HCT116 (cell line): ENCODE results near the gene TRAPPC12. TPM values are rescaled to one million over a fixed set of nuclear protein-coding genes. Genes with fewer than 3 reads are reported as not detected.

Experiments
- ATAC-seq: fragments of 200-7000 bp; cut with Tn5 transposase; 2 replicates; pipeline ENCODE4 v1.9.1; 2020; ENCODE audit warnings: mild to moderate bottlenecking, moderate library complexity
- BruUV-seq: library from RNA; stranded (reverse); fragments of 400-500 nt; replicated peaks from 2 replicates; lab custom pipeline; 2021; lab: Mats Ljungman, UMichigan
- CTCF ChIA-PET: fragments of 300-600 bp; sonication (Branson Sonifier 250); formaldehyde crosslinking; loops from one replicate; lab custom pipeline; 2021; ENCODE audit warnings: antibody characterized with exemption; lab: Charles Lee
- POLR2A ChIA-PET: fragments of 300-600, 350-600 bp; sonication (Branson Sonifier 250); formaldehyde crosslinking; loops from one replicate; lab custom pipeline; 2021; ENCODE audit warnings: antibody characterized with exemption; lab: Charles Lee
- RAD21 ChIA-PET, 2 experiments: fragments of 300-600 bp; sonication (Branson Sonifier 250); formaldehyde crosslinking; loops; one replicate each; lab custom pipeline; 2023; ENCODE audit warnings: low total read pairs in 2 of 2; ENCODE audit not compliant: uncharacterized antibody in 2 of 2, unreplicated experiment in 2 of 2, low non-redundant PET in 1 of 2; lab: Charles Lee
- DNase-seq: peaks from one replicate; pipeline ENCODE4 v3.0.0-alpha.2; 2010; ENCODE audit warnings: low read depth, low spot score
- H2AFZ ChIP-seq: fragments of 200-600 bp; shearing (Covaris generic), sonication (generic); 2 replicates; pipeline ENCODE4 v1.6.1; 2017; ENCODE audit warnings: low read depth, mixed run types, mixed read lengths, antibody characterized with exemption, low read length; ENCODE audit not compliant: poor library complexity, severe bottlenecking
- H3K27ac ChIP-seq: 2 replicates; pipeline ENCODE4 v1.5.1; 2012; ENCODE audit warnings: low read depth, low read length
- H3K27me3 ChIP-seq: fragments of 200-600 bp; sonication (generic); 2 replicates; pipeline ENCODE4 v1.6.1; 2016; ENCODE audit warnings: mixed run types, low read length, mixed read lengths; ENCODE audit not compliant: insufficient read depth
- H3K36me3 ChIP-seq, 2 experiments: fragments of 200-500 bp in 1 of 2; fragments of 200-600 bp in 1 of 2; sonication (Bioruptor generic) in 1 of 2; sonication (generic) in 1 of 2; 2 replicates each; pipeline versions ENCODE4 v1.5.1 to v1.6.1; 2014 to 2016; ENCODE audit warnings: low read length in 2 of 2, inconsistent platforms in 1 of 2, mixed read lengths in 1 of 2, mixed run types in 1 of 2; ENCODE audit not compliant: insufficient read depth in 2 of 2, control insufficient read depth in 1 of 2
- H3K4me1 ChIP-seq, 2 experiments: fragments of 200-600 bp in 1 of 2; sonication (generic) in 1 of 2; 2 replicates each; pipeline versions ENCODE4 v1.5.1 to v1.6.1; 2012 to 2017; ENCODE audit warnings: low read length in 2 of 2, inconsistent platforms in 1 of 2, mild to moderate bottlenecking in 1 of 2, mixed read lengths in 1 of 2, mixed run types in 1 of 2, moderate library complexity in 1 of 2; ENCODE audit not compliant: insufficient read depth in 2 of 2, control insufficient read depth in 1 of 2
- H3K4me2 ChIP-seq: fragments of 200-600 bp; sonication (generic); 2 replicates; pipeline ENCODE4 v1.6.1; 2017; ENCODE audit warnings: mixed run types, low read length, mixed read lengths
- H3K4me3 ChIP-seq, 2 experiments: fragments of 200-600 bp in 1 of 2; sonication (generic) in 1 of 2; replicated peaks in 1 of 2; 2 replicates each; pipeline ENCODE4 v1.5.1; 2011 to 2016; ENCODE audit warnings: low read length in 2 of 2, control low read depth in 1 of 2, low read depth in 1 of 2, mild to moderate bottlenecking in 1 of 2, mixed read lengths in 1 of 2, mixed run types in 1 of 2
- H3K79me2 ChIP-seq: fragments of 200-600 bp; sonication (generic); 2 replicates; pipeline ENCODE4 v1.6.1; 2017; ENCODE audit warnings: mild to moderate bottlenecking, mixed run types, low read length, moderate library complexity, mixed read lengths; ENCODE audit not compliant: insufficient read depth
- H3K9ac ChIP-seq: fragments of 200-600 bp; sonication (generic); 2 replicates; pipeline ENCODE4 v1.6.1; 2016; ENCODE audit warnings: low read length, mixed read lengths
- H3K9me2 ChIP-seq: fragments of 200-600 bp; sonication (generic), shearing (Covaris generic); 2 replicates; pipeline ENCODE4 v1.6.1; 2017; ENCODE audit warnings: mixed run types, mild to moderate bottlenecking, moderate library complexity; ENCODE audit not compliant: insufficient read depth
- H3K9me3 ChIP-seq, 2 experiments: fragments of 200-500 bp in 1 of 2; fragments of 200-600 bp in 1 of 2; sonication (Bioruptor generic) in 1 of 2; sonication (generic) in 1 of 2; 2 replicates each; pipeline ENCODE4 v1.6.1; 2014 to 2017; ENCODE audit warnings: low read length in 2 of 2, mixed read lengths in 2 of 2, inconsistent platforms in 1 of 2, low read depth in 1 of 2, mild to moderate bottlenecking in 1 of 2, mixed run types in 1 of 2, moderate library complexity in 1 of 2; ENCODE audit not compliant: control insufficient read depth in 1 of 2, insufficient read depth in 1 of 2
- H4K20me1 ChIP-seq: fragments of 200-600 bp; sonication (generic), shearing (Covaris generic); 2 replicates; pipeline ENCODE4 v1.6.1; 2017; ENCODE audit warnings: mixed run types, mild to moderate bottlenecking, moderate library complexity; ENCODE audit not compliant: insufficient read depth
- CEBPB ChIP-seq: IDR thresholded peaks from 2 replicates; pipeline ENCODE4 v1.6.1; 2012; ENCODE audit warnings: low read depth
- CTCF ChIP-seq, 3 experiments: fragments of 200-600 bp in 1 of 3; sonication (generic) in 1 of 3; IDR thresholded peaks in 2 of 3; conservative IDR thresholded peaks in 1 of 3; 2 replicates each; pipeline ENCODE4 v1.5.1; 2012 to 2017; ENCODE audit warnings: low read depth in 2 of 3, low read length in 2 of 3, antibody characterized with exemption in 1 of 3, borderline replicate concordance in 1 of 3, control low read depth in 1 of 3, mild to moderate bottlenecking in 1 of 3, mixed read lengths in 1 of 3, mixed run types in 1 of 3, moderate library complexity in 1 of 3; ENCODE audit not compliant: insufficient read depth in 1 of 3
- EZH2 ChIP-seq: fragments of 200-600 bp; sonication (generic); IDR thresholded peaks from 2 replicates; pipeline ENCODE4 v1.6.1; 2017; ENCODE audit warnings: antibody characterized with exemption, mixed run types
- EZH2phosphoT487 ChIP-seq: fragments of 200-600 bp; IDR thresholded peaks from 2 replicates; pipeline ENCODE4 v1.6.1; 2018; ENCODE audit warnings: antibody characterized with exemption, borderline replicate concordance
- FOSL1 ChIP-seq: IDR thresholded peaks from 2 replicates; pipeline ENCODE4 v1.6.1; 2012; ENCODE audit warnings: low read depth
- MAX ChIP-seq: IDR thresholded peaks from 2 replicates; pipeline ENCODE4 v1.6.1; 2012
- POLR2AphosphoS5 ChIP-seq: IDR thresholded peaks from 2 replicates; pipeline ENCODE4 v1.6.1; 2011; ENCODE audit warnings: mild to moderate bottlenecking, low read depth, low read length, moderate library complexity
- RAD21 ChIP-seq: IDR thresholded peaks from 2 replicates; pipeline ENCODE4 v1.6.1; 2012; ENCODE audit warnings: low read depth, mild to moderate bottlenecking
- SIN3A ChIP-seq: IDR thresholded peaks from 2 replicates; pipeline ENCODE4 v1.6.1; 2012; ENCODE audit warnings: low read depth
- SP1 ChIP-seq: IDR thresholded peaks from 2 replicates; pipeline ENCODE4 v1.6.1; 2012; ENCODE audit warnings: low read depth
- SRF ChIP-seq: IDR thresholded peaks from 2 replicates; pipeline ENCODE4 v1.6.1; 2012; ENCODE audit warnings: low read depth
- YY1 ChIP-seq: IDR thresholded peaks from 2 replicates; pipeline ENCODE4 v1.6.1; 2011; ENCODE audit warnings: low read length, low read depth, moderate library complexity, mild to moderate bottlenecking; ENCODE audit not compliant: insufficient replicate concordance; ENCODE audit errors: extremely low read depth
- ZNF274 ChIP-seq: fragments of 200-500 bp; sonication (Bioruptor generic); IDR thresholded peaks from 2 replicates; pipeline ENCODE4 v1.6.1; 2014; ENCODE audit warnings: mild to moderate bottlenecking, low read depth, low read length, inconsistent platforms
- intact Hi-C: fragments of 100-400 bp; cut with micrococcal nuclease; formaldehyde crosslinking; loops from 2 replicates; pipeline ENCODE4 v1.10.0; 2022
- total RNA-seq: library from RNA; stranded (reverse); gene quantifications from one replicate; pipeline ENCODE4 v1.2.1, GENCODE V29; 2021; ENCODE audit not compliant: unreplicated experiment
- TF ChIP-seq, protein P1 (sequence below): IDR thresholded peaks from 2 replicates; pipeline ENCODE4 v1.6.1; 2012

Gene TRAPPC12
- total RNA-seq, 1 experiment from 2014 or later, result 47.4 TPM

DNA sequence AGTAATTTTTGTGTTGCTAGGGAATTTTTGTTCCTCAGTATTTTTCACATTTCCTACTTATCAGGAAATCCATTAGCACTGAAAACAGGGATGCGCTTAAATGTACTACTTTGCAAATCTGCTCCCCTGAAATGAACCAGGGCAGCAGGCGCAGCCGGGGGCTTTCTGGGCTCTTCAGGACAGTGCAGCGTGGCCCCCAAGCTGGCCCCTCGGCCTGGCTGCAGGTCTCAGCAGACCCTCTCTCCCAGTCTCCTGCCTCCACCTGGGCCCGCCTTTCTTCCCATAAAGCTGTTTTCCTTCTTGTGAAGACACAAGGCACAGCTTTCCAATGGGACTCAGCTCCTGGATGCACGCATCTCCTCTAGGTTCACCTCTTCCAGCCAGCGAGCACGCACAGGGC is 37.2 kb upstream of the TRAPPC12 start:
- Histone ChIP-seq H3K9me3 (no peaks in the 10 kb centered on the region), H2AFZ (no peak overlapping the region), H3K4me3 (no peak overlapping the region), H3K9me2 (no peaks in the 10 kb centered on the region), H3K4me2 (no peak overlapping the region), H3K27ac (no peak overlapping the region), H3K4me1 (no peaks in the 10 kb centered on the region), H3K9ac (no peak overlapping the region), H3K27me3 (no peaks in the 10 kb centered on the region), H3K36me3 (peaks cover 0 to 2% of the 10 kb centered on the region in 2 experiments; a peak in 1 of 4 replicates), H4K20me1 (no peaks in the 10 kb centered on the region), H3K79me2 (peaks cover 3% of the 10 kb centered on the region; the same call in 1 of the 2 replicates)
- no peak for DNase-seq
- TF ChIP-seq EZH2phosphoT487 (no peak), FOSL1 (no peak), ZNF274 (no peak), SIN3A (no peak), POLR2AphosphoS5 (no peak), CEBPB (no peak), CTCF (IDR thresholded peaks at IDR 0.05 in 2 of 3, conservative IDR thresholded peaks at IDR 0.05 in 1 of 3; ENCODE audit: borderline replicate concordance in 1 of 3, insufficient read depth in 1 of 3, low read depth in 2 of 3, low read length in 2 of 3) (no peak), RAD21 (no peak), SRF (no peak), MAX (no peak), YY1 (no peak), EZH2 (no peak), SP1 (no peak)
- TF ChIP-seq, protein P1, sequence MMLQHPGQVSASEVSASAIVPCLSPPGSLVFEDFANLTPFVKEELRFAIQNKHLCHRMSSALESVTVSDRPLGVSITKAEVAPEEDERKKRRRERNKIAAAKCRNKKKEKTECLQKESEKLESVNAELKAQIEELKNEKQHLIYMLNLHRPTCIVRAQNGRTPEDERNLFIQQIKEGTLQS, result no peak
- RAD21 ChIA-PET, result no interaction called here
- intact Hi-C loops, result no loop called here
- no TSS peak for BruUV-seq
- no peak for ATAC-seq
- POLR2A ChIA-PET, result no interaction called here
- CTCF ChIA-PET, result no interaction called here
